Dermis blood vessel endothelial cell (primary cell): ENCODE data around the gene THY1. TPM values are rescaled to one million over a fixed set of nuclear protein-coding genes. Genes with fewer than 3 reads are reported as not detected.

Source experiments
- DNase-seq: peaks from one replicate; pipeline ENCODE4 v3.0.0; 2010
- total RNA-seq: library from RNA; depleted of rRNA; stranded (reverse); fragments of >200 nt; gene quantifications from 2 replicates; pipeline ENCODE4 v1.2.3, GENCODE V29; 2014

Gene THY1
- total RNA-seq, 1 donor from 2014 or later: 1.0 TPM

GRCh38 chr11:119368121-119369034 lies 54.6 kb downstream of the THY1 start:
- DNase-seq: no peak

- no peak for DNase-seq
These were observed 55.3 kb downstream of the THY1 start for GRCh38 chr11:119367661-119368120.

Other genes with a start within 250 kb of the THY1 start
- not detected in 2 replicates for gene NHERF4, start 237.7 kb downstream of the THY1 start, total RNA-seq
- gene CBL, start 216.8 kb downstream of the THY1 start, total RNA-seq: 13.8 and 22.8 TPM in 2 replicates
- 1,172 and 1,718 TPM in 2 replicates for gene MCAM, start 106.0 kb downstream of the THY1 start, total RNA-seq
- gene RNF26, start 88.6 kb downstream of the THY1 start, total RNA-seq: 3.2 and 16.8 TPM in 2 replicates
- 60.2 and 127 TPM in 2 replicates for gene C1QTNF5, start 82.3 kb downstream of the THY1 start, total RNA-seq
- gene MFRP, start 76.5 kb downstream of the THY1 start, total RNA-seq: not detected in 2 replicates
- gene USP2, start 41.5 kb downstream of the THY1 start, total RNA-seq: 0.33 and 1.2 TPM in 2 replicates